Measurements from ENCODE around the gene IPO13.
A peak's percentile ranks its signal among the peaks of the same experiment; 100 is the strongest.

Gene IPO13

GRCh38 chr1:43976890-43977289, 30.1 kb downstream of the IPO13 start:
- no peak for DNase-seq (ENCODE audit: low read depth in 2 of 2)
- no peak for TF ChIP-seq CTCF (IDR thresholded peaks at IDR 0.05; ENCODE audit: low read depth, low read length)
- no peak overlapping the region for H3K4me3 ChIP-seq (replicated peaks in 1 of 2; ENCODE audit: low read depth in 2 of 2, low read length in 2 of 2)

- DNase-seq (ENCODE audit: low read depth in 2 of 2) = no peak
- no peak overlapping the region for H3K4me3 ChIP-seq (replicated peaks in 1 of 2; ENCODE audit: low read depth in 2 of 2, low read length in 2 of 2)
- TF ChIP-seq CTCF (IDR thresholded peaks at IDR 0.05; ENCODE audit: low read depth, low read length) = no peak
Observed at GRCh38 chr1:43977376-43978263, 30.9 kb downstream of the IPO13 start.

- peak overlapping the region in 1 of 2 donors; percentile 69 for H3K4me3 ChIP-seq (replicated peaks in 1 of 2; ENCODE audit: low read depth in 2 of 2, low read length in 2 of 2)
- no peak for DNase-seq (ENCODE audit: low read depth in 2 of 2)
- TF ChIP-seq CTCF (IDR thresholded peaks at IDR 0.05; ENCODE audit: low read depth, low read length) = no peak
Observed at GRCh38 chr1:43978264-43978550, 31.5 kb downstream of the IPO13 start.

- H3K4me3 ChIP-seq (replicated peaks in 1 of 2; ENCODE audit: low read depth in 2 of 2, low read length in 2 of 2) = peak within 1 kb of the TSS; percentile 57 to 69
- TF ChIP-seq CTCF (IDR thresholded peaks at IDR 0.05; ENCODE audit: low read depth, low read length) = no peak
Observed at GRCh38 chr1:43978551-43979260, 32.0 kb downstream of the IPO13 start, which contains the start of gene B4GALT2. B4GALT2 (plus strand) TSS chr1:43979210; CDS start chr1:43981161, 1,951 bp downstream.

GRCh38 chr1:43979261-43979527, 32.4 kb downstream of the IPO13 start:
- peak overlapping the region; percentile 57 to 69 for H3K4me3 ChIP-seq (replicated peaks in 1 of 2; ENCODE audit: low read depth in 2 of 2, low read length in 2 of 2)
- DNase-seq (ENCODE audit: low read depth in 2 of 2) = no peak
- no peak for TF ChIP-seq CTCF (IDR thresholded peaks at IDR 0.05; ENCODE audit: low read depth, low read length)

More at GRCh38 chr1:43978551-43979260, 32.0 kb downstream of the IPO13 start, which contains the start of gene B4GALT2:
- DNase-seq (ENCODE audit: low read depth in 2 of 2) = peak; percentile 14 to 35

GRCh38 chr1:43979528-43980254, 32.9 kb downstream of the IPO13 start:
- H3K4me3 ChIP-seq (replicated peaks in 1 of 2; ENCODE audit: low read depth in 2 of 2, low read length in 2 of 2) = peak overlapping the region; percentile 57 to 69
- TF ChIP-seq CTCF (IDR thresholded peaks at IDR 0.05; ENCODE audit: low read depth, low read length) = no peak
- peak; percentile 56 to 57 for DNase-seq (ENCODE audit: low read depth in 2 of 2)
